GM21515 (cell line): ENCODE measurements around the gene PRIMA1.

Experiments used
- ATAC-seq: cut with Tn5 transposase; IDR thresholded peaks from one replicate; pipeline ENCODE4 v1.9.1; 2021; ENCODE audit not compliant: unreplicated experiment

The PRIMA1 gene

DNA sequence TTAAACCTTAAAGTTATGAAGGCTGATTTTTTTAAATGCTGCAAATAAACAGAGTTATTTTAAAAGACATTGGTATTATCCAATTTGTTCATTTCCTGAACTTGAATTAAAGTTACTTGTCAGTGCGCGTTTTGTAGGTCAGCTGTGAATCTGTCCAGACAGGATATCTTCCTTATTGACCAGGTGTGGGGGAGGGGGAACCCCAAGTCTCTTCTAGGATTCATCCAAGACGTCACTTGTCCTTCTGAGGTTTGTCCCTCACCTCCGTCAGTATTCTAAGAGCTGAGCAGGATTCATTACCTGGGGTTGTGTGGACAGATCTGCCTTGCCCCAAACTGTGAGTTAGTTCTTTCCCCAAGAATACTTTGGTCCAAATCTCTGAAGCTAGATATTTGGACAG lies 8.8 kb upstream of the PRIMA1 start:
- no peak for ATAC-seq

DNA sequence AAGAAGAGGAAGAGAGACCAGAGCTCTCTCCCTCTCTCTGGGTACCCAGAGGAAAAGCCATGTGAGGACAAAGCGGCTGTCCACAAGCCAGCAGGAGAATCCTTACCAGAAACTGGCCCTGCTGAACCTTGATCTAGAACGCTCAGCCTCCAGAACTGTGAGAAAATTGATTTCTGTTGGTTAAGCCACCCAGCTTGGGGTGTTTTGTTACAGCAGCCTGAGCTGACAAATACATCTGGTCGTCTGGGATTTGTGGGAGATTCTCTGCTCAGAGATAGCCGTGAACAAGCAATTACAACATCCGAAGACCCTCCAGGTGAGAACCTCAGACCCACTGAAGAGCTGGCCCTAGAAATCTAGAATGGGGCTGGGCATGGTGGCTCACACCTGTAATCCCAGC lies 6.5 kb upstream of the PRIMA1 start:
- no peak for ATAC-seq

GRCh38 chr14:93793555-93794324 lies 5.5 kb upstream of the PRIMA1 start:
- ATAC-seq: no peak

- no peak for ATAC-seq
Observed at GRCh38 chr14:93792391-93792790, 4.1 kb upstream of the PRIMA1 start.

GRCh38 chr14:93790966-93791365 lies 2.7 kb upstream of the PRIMA1 start:
- ATAC-seq: no peak

- ATAC-seq: no peak
Observed at GRCh38 chr14:93789228-93790130, 1.2 kb upstream of the PRIMA1 start.

GRCh38 chr14:93788543-93789227 lies 400 bp upstream of the PRIMA1 start:
- ATAC-seq: no peak

DNA sequence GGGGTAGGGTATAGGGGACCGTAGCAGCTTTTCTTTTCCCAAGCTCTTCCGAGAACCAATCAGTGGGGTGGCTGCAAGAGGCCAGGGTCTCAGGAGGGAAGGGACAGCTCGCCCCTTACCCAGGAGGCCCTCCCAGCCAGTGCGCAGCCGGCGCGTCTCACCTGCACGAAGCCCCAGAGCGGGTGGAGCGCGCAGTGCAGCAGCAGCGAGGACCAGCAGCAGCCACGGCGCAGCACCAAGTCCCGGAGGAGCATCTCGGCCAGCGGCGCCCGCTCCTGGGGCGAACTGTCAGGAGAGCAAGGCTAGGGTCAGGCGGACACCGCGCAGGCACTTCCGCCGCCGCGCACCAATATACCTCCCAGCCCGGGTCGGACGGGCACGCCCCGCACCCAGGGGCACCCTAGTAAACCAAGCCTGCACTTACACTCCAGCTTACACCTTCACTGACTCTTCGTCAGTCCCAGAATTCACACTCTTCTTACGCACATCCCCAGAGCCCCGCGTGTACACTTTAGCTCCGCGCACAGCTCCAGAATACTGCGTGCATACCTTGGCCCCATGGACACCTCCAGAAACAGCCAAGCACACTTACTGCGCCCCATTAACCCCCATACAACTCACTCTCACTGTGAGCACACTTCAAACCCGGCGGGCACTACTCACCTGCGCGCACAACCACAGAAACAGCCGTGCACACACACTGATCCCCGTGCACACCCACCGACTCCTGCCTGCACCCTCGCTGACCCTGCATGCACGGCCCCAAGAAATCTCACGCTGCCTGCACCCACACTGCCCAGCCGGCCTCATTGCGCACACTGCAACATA lies 606 bp downstream of the PRIMA1 start:
- no peak for ATAC-seq

DNA sequence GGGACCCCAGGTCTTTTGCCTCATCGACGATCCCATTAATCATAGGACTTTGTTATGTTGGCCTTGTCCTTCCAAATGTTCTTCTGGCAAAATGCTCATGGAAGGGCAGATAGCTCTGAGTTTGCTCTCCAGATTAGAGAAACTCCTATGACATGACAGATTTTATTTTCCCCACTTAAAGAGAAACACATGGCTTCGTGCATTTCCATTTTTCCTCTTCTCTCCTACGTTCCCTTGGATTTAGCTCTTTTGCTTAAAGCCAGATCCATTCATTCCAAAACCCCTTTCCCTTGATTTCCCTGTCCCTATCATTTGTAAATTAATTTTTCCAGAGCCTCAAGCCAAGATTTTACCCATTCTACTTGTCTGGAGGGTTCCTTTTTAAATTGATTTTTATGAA lies 2.9 kb downstream of the PRIMA1 start:
- ATAC-seq: no peak

GRCh38 chr14:93784878-93785277 lies 3.4 kb downstream of the PRIMA1 start:
- ATAC-seq: no peak

DNA sequence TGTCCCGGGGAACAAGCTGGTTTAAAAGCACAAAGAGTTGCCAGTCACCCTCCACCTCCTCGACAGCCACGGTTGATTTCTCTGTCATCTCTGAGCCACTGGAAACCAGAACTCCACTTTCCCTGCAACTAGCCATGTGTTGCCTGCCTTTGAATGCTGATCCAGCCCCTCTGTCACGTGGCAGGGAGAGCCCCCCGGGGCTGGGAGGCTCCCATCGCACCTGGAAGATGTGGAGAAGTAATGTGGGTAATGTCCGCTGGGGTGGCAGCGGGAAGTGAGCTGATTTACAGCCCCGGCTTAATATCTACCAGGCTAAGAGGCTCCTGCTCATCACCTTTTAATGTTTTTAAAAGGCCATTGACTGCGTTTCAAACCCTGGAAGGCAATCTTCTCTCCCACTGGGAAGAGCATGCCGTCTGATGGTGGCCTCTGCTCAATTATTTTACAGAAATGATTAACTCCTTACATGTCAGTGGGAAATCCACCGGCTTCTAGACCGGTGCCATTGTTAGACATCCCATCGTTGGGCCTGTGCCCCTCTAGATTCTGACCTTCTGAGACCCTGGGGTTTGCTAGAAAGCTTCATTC lies 7.4 kb downstream of the PRIMA1 start:
- no peak for ATAC-seq

DNA sequence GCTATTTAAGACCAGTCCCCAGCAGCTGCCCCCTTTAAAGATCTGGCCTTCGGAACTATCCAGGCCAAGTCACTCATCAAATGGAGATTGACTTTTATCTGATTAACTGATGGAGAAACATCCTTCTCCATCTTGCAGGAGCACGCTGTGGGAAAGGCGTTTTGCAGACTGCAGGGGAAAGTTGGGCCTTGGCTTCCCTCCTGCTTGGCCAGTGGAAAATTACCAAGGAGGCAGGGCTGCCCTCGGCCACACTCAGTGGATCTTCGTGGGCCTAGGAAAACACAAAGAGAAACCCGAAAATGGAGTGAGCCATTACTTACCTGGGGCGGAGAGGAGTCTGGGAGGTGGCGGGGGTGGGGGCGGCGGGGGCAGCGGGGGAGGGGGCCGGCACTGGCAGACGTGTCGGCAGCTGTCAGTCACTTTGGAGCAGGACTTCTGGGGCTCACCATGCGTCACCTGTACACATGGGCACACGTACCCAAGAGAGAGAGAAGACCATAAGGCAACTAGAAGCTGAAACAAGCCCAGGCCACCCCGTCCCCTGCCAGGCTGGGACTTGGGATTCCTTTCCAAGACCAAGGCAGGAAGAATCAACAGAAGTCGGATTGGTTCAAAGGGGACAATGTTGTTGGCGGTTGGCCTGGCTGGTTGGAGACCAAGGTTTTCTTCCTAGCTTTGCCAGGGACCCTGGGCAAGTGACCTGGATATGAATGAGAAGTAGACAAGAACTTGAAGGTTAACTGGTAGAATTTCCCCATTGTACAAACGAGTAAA lies 9.2 kb downstream of the PRIMA1 start:
- no peak for ATAC-seq

GRCh38 chr14:93778453-93778852 lies 9.8 kb downstream of the PRIMA1 start:
- ATAC-seq: no peak

DNA sequence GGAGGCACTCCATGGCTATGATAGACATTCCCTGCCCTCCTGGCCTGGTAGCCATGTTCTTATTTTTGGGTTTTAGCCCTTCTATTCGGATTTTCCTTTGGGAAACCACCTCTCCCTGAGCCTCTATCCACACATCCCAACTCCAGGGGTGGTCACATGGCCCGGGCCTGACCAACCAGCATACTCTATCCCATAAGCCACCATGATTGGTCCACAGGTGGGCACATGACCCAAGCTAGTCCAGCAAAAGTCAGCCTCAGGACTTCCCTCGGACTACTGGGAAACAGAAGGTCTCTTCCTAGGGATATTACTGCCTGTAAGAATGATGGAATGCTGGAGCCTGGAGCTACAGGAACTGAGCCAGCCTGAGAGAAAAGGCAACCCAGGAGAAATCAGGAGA lies 12.5 kb downstream of the PRIMA1 start:
- ATAC-seq: no peak

DNA sequence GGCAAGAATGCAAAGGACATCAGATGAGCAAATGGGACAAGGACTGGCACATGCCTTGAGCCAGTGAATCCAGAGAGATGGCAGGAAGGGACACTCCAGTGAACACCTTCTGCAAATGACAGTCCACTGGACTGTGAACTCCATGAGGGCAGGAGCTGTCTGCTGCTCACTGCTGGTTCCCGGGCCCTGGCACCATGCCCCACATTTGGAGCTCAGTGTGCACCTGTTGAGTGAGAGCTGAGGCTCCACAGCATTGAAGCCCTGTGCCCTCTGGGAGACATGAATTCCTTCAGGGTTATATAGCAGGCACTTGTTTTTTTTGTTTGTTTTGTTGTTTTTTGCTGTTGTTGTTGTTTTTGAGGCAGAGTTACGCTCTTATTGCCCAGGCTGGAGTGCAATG lies 13.1 kb downstream of the PRIMA1 start:
- no peak for ATAC-seq

- no peak for ATAC-seq
Observed at GRCh38 chr14:93772263-93772662, 16.0 kb downstream of the PRIMA1 start.

DNA sequence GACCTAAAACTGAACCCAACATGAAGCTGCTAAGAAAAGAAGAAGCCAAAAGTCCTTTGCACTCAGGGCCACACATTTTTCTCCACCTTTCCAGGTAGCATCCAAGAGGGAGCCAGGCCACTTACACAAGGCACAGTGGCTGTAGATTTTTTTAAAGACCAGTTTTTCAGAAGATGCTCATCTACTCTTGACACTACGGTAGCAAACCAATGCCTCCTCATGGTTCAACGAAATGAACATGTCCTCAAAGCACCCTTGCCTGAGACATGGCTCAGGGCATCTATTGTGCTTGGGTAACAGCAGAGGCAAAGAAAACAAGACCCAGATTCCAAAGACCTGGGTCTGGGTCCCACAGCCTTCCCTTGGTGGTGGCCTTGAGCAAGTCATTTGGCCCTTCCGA lies 22.3 kb downstream of the PRIMA1 start:
- no peak for ATAC-seq

DNA sequence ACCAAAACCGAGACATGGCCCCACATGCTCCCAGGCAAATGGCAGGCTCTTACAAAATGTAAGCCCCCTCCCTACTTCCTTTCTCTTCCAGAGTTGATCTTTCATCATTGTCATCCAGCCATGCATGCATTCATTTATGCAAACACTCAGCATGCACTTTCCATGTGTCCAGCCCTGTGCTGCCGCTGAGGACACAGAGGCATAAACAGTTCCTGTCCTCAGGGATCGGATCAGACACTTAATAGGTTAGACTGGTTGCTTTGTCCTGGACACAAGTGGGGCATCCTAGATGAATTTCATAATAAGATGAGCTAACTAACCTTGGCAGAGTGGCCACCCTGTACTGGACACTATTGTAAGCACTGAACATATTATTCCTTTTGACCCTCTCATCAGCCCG lies 23.1 kb downstream of the PRIMA1 start:
- no peak for ATAC-seq

DNA sequence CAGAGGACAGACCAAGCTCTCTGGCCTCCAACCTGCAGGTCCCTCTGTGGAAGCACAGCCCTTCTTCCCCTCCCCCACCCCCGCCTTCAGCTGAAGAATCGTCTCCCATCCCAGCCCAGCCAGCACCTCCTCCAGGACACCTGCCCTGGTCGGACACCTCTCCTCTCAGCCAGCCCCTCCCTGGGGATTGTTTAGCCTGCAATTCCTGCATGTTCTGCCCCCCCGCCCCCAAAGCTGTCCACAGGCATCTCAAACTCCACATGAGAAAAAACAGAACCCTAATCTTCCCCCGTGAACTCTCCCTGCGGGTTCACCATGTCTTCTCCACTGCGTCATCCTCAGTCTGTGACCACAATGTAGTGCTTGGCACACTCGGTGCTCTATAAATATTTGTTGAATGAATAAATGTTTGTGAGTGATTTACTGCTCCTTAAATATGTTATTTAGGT lies 24.1 kb downstream of the PRIMA1 start:
- ATAC-seq: no peak
